Right forelimb (tissue), 1 donor: Measurements from ENCODE around the gene DOCK9.

Source experiments
- DNase-seq: peaks from one replicate; pipeline ENCODE4 v3.0.0-alpha.2; 2018

Gene DOCK9

DNA sequence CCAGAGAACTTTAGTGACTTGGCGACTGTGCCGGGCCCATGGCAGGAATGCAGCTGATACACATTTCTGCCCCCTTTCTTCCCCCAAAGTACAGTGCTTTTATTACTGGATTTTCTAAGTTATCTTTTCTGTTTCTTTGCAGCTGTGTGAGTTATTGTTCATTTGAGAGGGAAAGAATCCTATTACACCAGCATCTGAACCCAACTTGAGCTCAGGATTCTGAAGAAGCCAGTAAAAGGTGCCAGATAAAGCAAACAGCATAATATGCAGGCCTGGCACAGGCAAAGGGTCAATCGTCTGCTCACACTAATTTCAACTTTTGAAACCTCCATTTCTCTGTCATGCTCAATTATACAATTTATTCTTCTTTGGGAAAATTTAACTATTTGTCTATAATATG, 93.9 kb downstream of the DOCK9 start:
- no peak for DNase-seq

DNA sequence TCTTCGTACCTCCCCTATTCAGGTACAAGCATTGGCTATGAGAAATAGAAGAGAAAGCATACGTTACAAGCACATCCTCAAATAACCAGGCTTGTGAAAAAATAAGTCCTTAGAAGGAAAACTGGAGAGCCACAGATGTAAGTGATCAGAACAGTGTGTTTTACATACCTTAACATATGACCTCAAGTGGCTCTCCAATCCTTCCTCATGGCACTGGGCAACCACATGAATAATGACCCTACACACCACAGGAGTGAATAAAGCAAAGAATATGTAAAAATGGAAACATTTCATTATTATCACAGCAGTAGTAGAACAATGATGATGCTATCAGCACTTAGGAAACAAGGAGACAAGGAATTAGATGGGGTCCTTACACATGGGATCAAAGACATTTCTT, 96.5 kb downstream of the DOCK9 start:
- no peak for DNase-seq

DNA sequence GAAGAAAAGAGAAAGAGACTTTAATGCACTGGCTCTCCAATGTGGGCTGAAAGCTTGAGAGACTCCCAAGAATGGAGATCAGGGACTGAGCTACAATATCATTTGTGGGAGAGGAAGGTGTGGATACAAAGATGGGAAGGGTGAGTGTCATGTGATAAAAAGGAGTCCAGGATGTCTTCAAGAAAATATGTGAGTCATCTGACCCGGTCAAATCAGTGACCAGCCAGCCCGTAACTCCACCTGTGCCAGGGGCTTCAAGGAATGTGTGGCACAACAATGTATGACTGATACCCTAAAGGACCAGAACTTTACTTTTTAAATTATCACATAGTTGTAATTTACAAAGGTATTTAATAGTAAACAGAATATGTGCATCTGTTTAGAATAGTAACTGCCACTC, 97.2 kb downstream of the DOCK9 start:
- DNase-seq: no peak

DNA sequence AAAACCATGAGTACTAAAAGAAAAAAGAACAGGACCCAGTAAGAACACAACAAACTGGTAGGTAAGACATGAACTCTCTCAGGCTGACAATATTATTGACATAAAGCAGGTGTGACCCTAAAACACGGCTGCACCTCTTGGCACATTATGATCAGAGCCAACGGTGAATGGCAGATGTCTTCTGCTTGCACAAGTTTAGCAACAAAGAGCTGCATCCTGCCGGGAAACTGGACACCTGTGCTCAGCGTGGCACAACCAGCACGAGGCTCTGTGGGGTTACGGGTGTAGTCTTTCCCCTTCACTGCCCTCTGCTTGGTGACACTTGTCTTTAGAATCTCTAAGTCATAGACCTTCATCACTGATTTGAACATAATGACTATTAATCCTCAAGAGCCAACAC, 97.9 kb downstream of the DOCK9 start:
- DNase-seq: no peak

DNA sequence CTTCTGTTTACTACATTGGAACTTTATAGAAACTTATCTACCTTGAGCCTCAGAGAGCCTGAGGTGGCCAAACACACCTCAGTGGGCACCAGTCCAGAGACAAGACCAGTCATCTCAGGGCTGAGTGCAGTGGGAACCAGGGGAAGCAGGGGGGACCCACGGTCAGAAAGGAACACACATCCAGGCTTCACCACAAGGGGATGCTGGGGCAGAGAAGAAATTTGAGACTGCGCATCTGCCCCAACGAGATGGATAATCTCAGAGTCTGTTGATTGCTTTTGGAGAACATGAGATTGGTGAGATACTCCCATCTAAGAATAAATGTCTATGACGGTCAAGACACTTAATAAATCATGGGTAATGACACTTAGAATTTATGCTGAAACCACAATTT, 98.7 kb downstream of the DOCK9 start:
- DNase-seq: no peak

DNA sequence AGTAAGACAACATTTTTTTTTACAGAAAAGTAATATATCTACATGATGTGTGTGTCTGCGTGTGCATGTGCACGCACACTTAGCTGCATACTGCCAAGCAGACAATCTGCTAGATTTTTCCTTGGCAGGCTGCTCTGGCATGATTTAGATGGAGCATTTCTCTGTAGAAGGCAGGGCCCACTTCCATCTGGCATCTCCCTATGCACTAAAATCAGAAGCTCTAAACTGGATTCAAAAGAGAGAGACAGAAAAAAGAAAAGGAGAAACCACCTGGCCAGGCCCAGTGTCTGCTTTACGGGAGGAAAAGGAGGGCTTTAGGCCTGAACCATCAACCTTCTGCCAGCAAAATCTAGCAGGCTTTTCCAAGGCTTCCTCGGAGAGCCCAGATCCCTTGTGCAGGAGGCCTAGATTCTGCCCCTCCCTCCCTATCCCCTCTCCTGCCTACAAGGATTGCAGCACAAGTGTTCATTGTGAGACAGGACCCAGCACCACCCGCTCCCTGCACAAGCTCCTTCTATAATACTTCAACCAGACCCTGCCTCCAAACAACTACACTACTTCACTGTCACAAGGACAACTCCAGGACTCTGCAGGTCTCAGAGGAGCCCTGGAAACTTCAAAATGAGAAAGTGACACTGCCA, 99.3 kb downstream of the DOCK9 start:
- DNase-seq: peak; percentile 64

DNA sequence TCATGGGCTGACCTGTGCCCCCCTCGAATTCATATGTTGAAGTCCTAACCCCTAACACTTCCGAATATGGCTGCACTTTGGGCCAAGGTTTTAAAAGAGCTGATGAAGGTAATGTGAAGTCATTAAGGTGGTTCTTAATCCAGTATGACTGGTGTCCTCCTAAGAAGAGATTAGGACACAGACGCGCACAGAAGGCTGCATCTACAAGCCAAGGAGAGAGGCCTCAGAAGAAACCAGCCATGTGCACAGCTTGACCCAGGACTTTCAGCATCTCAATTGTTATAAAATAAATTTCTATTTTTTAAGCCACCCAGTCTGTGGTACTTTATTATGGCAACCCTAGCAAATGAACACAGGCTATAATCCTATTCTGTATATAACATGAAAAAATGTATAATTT, 99.9 kb downstream of the DOCK9 start:
- no peak for DNase-seq

DNA sequence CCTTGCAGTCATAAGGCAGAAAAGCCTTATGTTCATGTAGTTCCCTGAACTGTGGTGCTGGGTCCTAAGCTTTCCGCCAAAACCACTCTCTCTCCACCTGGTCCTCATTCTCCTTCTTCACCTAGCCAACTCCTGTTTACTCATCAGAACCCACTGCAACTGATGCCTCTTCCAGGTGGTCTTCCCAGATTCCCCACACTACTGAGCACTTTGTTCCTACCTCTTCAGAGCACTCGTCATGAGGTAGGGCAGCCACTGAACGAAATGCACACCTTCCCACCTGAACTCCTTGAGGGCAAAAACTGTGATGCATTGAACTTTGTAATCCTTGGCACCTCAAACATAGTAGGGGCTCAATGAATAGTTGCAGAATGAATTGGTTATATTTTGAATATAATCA, 100.4 kb downstream of the DOCK9 start:
- DNase-seq: no peak

DNA sequence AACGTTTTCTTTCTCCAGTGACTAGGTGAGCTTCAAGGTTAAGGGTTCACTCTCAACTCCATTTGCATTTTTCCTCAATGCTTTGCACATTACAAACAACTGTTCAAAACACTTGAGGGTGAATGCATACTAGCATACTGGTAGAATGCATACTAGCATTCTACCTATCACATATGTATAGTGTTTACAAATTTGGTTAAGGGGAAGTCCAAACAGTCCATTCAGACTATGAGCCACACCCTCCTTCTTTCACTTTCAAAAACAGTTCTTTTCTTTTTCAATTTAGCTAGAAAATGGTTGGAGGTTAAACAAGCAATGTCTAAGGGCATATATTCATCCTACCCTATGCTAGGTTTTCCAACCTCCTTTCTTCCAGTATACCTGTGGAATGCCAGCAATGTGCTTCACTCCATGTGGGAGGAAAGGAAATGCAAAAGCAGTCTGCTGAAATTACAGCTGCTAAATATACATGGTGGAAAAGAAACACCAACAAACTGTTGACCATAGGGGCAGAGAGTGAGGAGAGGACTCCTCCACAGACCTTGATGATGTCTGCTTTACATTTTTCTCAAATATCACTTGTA, 102.6 kb downstream of the DOCK9 start:
- no peak for DNase-seq

DNA sequence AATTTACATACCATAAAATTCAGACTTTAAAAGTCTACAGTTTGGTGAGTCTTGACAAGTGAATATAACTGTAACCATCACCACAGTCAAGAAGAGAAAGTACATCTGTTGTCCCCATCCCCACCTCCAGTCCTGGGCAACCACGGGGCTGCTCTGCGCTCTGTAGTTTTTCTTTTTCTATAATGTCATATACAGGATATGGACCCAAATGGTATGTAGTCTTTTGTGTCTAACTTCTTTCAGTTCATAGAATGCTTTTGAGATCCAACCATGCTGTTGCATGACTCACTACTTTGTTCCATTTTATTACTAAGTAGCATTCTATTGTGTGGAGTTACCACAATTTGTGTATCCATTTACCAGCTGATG, 103.9 kb downstream of the DOCK9 start:
- DNase-seq: no peak

DNA sequence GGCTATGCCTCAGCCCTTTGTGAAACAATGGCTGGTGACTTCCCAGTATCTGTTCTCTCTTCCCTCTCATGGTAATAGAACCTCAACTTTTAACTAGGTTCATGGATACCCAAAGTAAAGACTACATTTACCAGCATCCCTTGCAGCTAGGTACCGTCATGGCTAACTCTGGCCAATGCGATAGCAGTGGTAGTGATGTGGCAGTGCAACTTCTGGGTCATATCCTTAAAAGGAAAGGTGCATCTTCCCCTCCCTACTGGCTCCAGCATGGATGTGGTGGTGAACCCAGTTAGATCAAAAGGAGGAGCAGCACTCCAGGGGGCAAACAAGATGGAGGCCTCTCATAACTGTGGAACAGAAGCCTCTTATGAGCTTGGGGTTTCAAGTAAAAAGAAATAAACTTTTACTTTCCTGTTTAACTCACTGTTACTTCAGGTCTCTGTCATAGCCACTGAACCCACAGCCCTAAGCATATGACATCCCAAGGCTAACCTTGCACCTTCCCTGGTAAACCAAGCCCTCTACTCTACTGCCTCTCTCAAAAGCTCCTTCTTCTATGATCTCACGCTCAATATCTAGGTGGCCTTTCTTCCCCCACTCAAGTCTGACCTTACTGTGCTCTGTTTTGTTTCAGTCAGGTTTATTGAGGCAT, 104.4 kb downstream of the DOCK9 start:
- DNase-seq: no peak

DNA sequence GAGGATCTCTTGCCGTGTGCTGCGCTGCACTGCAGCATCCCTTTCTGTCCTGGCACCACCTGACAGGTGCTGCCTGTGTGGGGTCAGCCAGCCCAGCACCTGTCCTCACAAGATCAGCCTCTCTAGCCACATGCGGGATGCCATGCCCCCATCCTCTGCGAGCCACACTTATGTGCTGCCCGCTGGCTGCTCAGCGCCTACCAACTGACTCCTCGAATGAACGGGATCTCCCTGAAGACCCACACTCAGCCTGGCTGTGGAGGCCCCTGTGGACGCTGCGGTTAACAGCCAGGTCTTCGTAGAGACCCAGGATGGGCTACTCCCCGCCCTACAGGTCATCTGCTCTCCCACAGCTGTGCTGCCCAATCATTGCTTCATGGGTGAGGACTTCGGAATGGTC, 106.1 kb downstream of the DOCK9 start:
- no peak for DNase-seq

DNA sequence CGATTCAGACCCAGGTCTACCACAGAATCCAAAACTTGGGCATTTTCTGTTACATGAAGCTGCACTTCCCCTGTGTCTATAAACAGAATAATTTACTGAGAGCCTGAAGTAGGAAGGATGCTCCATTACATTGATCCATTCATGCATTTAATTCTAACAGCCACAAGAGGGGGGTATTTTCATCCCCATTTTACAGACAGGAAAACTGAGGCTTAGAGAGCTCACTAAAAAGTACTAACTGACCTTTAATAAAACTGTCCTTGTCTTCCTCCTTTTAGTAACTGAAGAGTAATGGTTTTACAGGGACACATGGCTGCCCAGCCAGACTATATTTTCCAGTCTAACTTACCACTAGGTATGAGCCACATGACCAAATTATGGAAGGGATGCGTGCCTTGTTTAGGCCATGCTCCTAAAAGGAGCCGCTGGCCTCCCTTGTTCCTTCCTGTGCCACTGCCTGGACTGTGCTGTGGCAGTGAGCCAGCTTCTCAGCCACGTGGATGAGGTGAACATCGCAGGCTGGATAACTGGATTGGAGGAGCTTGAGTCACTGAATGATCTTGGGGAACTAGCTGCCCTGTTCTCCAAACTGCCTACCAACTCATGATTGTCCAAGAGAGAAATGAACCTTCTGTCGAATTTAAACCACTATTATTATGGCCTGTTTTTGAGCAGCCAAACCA, 108.3 kb downstream of the DOCK9 start:
- no peak for DNase-seq

DNA sequence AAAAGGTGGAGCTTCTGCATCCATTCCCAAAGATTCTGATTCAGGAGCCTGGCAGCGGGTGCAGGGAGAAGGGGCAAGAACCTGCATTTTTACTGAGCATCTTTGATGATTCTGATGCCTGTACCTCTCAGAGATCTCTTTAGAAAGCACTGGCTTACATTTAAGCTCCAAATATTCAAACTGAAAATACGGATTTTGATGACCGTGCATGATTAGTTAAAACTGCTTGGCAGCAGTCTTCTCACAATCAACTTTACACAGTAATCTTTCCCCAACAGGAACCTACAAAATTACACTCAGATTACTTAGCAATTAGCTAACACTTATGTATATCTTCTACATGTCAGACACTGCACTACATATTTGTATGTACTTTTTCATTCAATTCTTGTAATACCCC, 108.9 kb downstream of the DOCK9 start:
- DNase-seq: no peak

DNA sequence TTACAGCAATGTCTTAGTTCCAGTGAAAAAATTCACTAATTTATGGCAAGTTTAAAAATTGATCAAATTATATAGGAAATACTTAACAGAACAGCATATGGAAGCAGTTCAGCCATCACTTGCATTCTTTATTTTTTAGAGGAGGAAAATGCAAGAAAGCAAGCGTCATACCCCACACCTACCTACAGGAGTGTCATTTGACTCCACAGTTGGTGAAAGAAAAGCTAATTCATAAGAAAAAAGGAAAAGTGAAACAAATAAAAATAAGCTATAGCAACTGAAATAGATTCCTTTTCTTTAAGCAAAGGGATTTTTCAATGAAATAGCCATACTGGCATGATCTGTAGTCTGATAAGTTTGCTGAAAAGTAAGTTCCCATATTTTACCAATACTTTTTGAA, 111.0 kb downstream of the DOCK9 start:
- no peak for DNase-seq

DNA sequence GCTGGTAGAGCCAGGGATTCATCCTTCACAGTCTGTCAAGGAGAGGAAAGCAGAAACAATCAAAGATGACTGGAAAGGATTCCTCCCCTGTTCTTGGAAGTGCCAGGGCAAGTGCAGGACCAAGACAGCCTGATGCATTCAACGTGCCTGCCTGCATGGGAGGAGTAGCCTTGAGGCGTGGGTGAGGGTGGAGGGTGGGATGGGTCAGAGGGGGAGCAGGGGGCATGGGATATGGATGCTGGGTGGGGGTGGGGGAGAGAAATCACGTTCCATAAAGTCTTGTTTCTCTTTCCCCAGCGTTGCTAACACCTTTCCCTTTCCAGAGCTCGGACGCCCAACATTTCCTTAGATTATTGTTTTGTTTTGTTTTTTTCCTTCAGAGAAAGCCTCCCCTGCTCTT, 117.4 kb downstream of the DOCK9 start:
- no peak for DNase-seq

DNA sequence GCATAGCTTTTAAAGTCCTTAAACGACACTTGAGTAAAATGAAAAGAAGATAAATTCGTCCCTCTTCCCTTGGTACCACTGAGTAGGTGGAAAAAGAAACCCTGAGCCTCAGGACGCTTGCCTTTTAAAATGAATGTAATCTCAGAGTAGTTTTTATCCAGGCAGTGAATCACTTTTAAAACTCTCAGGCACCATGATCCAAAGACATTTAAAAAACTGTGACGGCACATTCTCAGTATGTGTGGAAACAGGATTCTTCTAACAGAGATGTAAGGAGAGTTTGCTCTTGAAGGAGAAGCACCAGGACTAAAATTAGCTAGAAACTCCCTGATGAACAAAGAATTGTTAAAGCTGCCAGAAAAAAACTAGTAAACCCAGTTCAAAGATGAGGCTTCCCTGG, 119.7 kb downstream of the DOCK9 start:
- DNase-seq: no peak

DNA sequence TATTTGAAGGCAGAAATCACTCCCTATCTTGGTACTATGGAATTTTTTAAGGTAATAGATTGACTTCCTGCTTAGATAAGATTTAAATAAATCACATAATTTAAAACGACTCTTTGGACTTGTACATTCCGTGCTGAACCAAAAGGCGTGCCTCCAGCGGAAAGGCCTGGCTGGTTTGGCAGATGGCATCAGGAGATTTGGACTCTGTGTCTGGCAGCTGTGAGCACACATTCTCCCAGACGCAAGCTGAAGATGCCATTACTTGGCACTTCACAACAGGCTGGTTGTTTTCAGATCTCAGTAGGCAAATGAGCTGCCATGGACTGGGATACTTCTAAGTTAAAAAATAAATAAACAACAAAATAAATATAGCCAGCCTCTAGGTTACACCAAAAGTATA, 120.9 kb downstream of the DOCK9 start:
- DNase-seq: no peak

DNA sequence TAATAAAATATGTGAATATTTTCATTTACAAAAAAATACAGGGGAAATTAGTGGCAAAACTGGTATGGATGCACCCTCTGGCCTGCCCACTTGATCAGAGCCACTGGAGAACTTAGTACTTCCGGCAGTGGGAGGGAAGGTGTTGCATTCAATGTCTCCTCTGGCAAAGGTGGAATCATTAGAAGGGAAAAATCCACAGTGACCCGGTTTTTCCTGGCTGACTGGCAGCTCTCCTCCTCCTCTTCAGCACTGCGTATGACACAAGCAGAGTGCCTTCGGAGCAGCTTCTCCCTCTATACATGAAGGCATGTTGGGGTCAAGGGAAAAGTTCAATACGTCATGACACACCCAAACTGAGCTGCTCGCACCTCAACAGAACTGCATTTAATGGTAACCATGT, 123.4 kb downstream of the DOCK9 start:
- DNase-seq: no peak

DNA sequence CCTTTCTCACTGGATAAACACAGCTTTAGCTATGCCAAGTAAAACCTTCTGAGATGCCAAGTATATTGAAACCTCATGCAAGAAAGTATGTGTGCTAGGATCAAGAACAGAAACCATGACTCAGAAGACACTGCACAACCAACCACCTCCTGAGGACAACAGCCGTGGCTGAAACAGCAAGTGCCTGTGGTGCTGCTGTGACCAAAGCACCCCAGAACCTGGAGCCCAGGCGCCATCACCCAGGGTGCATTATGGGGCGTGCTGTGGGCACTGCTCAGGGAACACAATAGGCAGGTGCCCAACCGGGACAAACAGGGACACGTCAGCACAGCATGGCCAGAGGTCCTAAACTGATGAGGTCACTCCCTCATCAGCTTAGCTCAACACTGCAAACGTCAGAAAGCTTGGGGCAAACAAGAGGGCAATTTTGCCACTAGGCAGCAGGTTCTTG, 124.1 kb downstream of the DOCK9 start:
- DNase-seq: no peak

DNA sequence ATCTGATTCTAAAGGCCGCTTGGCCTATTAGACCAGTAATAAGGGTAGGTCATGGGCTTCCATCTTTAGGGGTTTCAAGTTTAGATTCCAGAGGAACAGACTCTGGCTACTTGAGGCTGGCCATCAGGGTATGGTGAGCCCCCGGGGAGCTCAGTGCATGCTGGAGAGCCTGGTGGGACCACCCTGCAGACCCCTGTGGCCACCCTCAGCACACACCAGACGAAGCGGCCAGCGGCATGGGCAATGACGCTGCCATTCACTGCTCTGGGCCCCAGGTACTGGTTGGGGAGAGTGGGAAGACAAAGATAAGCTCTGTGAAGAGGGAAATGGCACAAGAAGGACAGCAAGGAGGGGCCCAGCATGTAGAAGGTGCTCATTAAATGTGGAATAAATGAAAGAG, 126.6 kb downstream of the DOCK9 start:
- DNase-seq: no peak

DNA sequence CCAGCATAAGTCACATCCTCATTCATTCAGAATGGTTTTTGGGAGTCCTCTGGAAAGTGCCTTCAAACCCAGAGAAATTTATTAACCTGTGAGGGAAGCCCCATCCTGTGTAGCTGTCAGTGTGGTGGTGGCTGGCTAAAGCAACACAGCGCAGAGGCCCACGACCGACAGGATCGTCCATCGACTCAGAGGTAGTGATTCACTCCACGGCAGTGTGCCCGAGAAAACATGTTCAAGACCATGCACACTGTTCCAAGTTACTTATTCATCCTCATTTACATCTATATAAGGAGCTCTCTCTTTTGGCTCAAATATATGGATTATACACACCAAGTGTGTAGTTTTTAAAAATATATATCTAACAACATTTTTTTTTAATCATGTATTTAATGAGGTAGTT, 129.1 kb downstream of the DOCK9 start:
- no peak for DNase-seq

DNA sequence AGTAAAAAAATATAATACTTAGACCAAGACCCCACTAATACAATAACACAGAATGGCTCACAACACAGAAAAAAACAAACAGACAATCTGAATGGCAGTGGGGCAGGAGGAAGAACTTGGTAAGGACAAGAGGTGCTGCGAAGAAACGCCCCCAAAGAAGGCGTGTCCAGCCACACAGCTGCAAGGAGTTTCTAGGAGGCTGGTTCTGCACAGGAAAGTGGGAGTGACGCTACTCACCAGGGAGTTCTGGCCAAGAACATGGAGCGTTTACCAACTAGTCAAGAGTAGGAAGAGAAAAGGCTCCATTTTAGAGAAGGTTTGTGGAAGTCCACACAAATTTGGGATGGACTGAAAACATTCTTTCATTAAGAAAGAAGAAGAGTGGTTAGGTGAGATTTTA, 130.1 kb downstream of the DOCK9 start:
- no peak for DNase-seq

DNA sequence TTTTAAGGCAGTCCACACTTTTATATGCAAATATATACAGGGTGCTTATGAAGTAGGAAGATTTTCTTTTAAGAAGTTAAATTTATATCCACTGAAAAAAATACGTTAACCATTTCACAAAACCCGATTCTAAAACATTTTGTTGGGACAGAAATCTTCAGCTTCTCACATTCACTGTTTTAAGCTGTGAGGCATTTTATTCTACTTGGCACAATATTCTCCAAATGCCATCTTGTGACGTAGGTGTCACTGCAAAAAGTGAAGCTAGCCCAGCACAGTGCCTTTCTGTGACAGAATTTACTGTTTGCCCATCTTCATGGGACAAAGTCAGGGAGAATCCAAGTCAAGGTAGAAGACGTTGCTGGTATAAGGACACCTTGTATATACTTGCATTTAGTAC, 130.9 kb downstream of the DOCK9 start:
- no peak for DNase-seq
